Measurements from ENCODE around the gene MXRA7.
"Not testable (repeated sequence)": the region's sequence is repeated elsewhere in the genome, so short reads cannot be mapped to it uniquely, and the experiment has no call there.

The MXRA7 gene

DNA sequence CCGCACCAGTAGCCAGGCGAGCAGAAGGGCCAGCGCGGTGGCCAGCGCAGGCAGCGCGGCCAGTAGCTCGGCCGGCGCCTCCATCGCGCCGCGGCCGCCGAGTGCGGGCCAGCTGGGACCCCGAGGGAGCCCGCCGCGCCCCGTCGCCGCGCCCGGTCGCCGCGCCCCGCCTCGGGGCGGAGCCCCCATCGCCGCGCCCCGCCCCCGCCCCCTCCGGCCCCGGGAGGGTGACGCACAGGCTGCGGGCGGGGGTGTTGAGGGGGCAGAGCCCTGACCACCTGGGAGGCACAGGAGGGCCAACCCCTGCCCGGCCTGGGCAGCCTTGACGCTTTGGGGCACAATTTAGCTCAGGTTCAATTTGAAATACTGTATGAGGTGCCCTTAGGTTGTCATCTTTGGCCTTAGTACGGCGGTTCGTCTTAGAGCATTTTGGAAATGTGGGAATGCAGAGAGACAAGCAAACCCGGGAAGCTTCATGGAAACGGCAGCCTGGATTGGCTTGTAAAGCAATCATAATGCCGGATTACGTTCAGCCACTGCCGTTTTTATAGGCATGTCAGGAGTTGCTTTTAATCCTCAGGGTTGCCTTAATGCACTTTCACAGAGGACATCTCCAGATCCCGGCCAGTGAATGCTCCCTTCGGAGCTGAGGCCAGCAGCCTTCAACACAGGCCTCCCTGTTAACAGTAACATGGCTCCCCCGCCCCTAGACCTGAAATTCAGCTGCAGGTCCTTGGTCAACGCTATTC is at the start of gene MXRA7:
Gene MXRA7, minus strand, starts transcription at position 103 of the 749 bp plus-strand sequence. Its CDS starts 19 bp downstream, at position 84.
- DNase-seq = peak; percentile 83

DNA sequence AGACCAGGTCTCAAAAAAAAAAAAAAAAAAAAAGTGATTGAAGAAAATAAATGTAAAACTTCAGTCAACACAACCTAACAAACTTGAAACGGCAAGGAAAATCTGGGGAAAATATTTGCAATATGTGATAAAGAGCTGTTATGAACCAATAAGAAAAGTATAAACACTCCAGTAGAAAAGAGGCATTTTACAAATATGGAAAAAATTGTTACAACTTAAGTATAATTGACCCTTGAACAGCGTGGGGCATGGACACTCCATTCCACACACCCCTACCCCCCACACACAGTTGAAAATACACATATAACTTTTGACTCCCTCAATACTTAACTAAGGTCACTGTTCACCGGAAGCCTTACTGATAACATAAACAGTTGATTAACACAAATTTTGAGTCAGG is 47.8 kb upstream of the MXRA7 start:
- no peak for DNase-seq

DNA sequence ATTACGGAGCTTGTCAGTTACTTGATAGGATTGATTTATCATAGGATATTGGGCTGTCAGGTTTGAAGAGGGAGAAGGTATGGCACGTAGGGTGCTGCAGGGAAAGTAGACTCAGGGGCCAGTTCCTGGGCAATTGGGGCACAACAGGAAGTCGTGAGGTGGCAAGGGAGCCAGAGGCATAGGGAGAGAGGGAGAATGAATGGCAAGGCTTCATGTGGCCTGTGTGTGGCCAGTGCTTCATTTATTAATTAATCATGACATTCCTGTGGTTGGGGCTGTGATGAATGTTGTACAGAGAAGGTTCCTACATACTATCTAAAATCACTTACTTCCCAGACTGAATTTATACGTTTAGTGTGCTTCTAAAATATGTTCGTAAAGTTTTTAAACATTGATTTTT is 46.5 kb upstream of the MXRA7 start:
- no peak for DNase-seq

DNA sequence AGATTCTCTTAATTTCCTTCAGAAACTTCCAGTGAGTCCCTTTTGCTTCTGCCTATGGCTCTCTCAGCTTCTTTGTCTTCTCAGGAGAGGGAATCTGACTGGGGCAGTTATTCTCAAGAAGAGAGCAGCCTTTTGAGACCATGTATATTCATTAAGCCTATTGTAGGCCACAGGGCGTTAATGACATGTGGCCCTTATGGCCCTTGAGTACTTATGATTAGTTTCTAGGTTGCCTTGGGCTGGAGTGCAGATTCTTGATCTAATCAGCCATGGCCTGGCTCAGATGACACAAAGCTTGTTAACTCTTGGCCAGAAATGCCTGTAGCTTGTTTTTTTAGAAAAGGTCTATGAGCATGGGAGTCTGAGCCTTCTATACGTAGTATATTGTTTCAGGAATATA is 44.5 kb upstream of the MXRA7 start:
- DNase-seq = no peak

- no peak for DNase-seq
Observed at GRCh38 chr17:76753061-76753961, 42.5 kb upstream of the MXRA7 start.

- no peak for DNase-seq
Observed at GRCh38 chr17:76752006-76752405, 41.2 kb upstream of the MXRA7 start.

DNA sequence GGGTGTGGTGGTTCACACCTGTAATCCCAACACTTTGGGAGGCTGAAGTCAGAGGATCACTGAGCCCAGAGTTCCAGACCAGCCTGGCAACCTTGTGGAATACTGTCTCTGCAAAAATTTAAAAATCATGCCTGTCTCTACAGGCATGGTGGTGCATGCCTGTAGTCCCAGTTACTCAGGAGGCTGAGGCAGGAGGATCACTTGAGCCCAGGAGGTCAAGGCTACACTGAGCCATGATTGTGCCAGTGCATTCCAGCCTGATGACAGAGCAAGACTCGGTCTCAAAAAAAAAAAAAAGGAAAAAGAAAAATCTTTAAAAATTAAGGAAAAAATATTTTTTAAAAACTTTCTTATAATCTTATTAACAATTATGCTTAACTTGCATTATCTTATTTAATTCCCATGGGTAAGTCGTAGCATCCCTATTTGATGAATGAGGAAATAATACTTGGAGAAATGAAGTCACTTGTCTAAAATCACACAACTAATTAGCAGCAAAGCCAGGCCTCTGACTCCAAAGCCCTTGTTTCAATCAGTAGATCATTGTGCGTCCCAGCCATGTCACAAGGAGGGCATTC is 40.7 kb upstream of the MXRA7 start:
- DNase-seq = no peak

DNA sequence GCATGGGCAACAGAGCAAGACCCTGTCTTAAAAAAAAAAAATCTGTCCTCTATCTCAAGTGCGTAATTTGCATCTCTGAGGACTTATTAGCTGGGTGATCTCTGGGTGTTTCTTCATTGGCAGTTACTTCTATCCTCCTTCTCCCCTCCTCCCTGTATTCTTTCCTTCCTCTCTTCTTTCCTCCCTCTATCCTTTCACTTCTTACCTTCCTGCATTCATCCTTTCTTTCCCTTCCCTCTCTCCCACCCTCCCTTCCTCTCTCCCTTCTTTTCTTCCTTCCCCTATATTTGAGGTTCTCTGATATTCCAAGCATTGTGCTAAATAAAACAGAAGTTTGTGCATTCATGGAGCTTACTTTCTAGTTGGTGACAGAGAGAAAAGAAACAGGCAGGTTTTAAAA is 37.9 kb upstream of the MXRA7 start:
- DNase-seq = no peak

GRCh38 chr17:76747716-76748363 is 37.1 kb upstream of the MXRA7 start:
- DNase-seq = no peak

DNA sequence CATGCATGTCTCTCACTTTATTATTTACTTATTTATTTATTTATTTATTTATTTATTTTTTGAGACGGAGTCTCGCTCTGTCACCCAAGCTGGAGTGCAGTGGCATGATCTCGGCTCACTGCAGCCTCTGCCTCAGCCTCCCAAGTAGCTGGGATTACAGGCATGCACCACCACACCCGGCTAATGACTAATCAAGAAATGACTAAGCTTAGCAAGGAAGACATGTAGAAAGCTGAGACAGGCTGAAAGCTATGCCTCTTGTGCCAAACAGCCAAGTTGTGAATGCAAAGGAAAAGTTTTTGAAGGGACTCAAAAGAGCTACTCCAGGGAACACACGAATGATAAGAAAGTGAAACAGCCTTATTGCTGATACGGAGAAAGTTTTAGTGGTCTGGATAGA is 35.0 kb upstream of the MXRA7 start:
- not testable (repeated sequence) for DNase-seq

DNA sequence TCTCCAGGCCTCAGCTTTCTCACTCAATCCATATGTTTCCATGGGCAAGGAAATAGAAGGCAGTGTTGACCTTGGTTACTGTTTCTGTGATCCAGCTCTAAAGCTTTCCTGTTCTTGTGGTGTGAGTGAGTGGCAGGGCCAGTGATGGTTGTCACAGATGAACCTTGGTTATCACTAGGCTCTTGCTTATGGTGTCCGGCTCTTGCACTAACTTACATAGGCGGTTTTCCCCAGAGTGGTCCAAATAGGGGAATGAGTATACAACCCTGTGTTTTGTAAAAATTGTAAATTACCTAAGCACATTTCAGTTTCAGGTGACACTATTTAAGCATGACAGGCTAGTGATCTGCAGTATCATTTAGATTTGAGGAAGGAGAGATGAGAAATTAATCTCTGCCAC is 34.0 kb upstream of the MXRA7 start:
- DNase-seq = no peak

DNA sequence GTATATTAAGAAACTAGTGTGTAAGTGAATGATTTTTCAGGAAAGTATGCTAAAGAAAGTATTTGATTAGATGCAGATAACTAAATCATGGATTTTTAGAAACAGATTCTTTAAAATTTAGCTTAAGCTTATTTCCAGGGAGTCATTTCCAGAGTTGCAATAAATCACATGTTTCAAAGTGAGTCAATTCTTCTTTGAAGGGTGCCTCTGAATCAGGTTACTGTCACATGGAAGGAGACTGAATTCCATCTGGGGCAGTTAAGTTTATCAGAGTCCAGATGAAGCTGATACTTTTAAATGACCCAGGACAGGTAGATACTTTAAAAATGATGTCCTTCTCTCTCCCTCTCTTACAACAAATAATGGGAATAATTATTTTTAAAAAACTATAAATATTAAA is 32.2 kb upstream of the MXRA7 start:
- DNase-seq = no peak

DNA sequence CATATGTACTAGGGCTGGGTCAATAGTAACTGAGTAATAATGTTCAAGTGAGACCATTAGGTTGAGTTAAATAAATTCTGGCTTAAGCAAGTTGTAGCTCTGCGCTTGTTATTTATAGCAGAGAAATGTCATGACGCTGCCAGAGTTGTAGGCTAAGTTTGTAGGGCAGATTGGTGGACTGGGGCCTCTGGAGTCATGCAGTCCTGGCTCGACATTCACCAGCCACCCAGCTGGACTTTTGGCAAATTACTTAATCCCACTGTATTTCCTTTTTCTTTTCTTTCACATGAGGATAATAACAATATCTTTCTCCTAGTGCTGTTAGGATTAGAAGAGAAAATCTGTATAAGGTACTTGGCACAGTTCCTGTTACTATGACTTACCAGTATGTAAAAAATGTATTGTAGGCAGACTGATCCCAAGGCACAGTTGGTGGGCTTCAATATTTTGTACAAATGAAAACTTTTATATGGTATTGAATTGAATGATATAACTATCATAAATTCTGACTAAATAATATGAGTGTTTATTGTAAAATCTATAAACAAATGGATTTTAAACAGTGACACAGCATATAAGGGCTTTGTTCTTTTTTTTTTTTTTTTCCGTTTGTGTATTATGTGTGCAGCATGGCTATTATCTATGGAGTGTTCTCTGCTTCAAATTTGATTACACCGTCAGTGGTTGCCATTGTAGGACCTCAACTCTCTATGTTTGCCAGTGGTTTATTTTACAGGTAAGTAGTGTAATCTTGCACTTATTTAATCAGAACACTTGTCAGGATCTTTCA is 29.8 kb upstream of the MXRA7 start:
- peak; percentile 41 for DNase-seq

DNA sequence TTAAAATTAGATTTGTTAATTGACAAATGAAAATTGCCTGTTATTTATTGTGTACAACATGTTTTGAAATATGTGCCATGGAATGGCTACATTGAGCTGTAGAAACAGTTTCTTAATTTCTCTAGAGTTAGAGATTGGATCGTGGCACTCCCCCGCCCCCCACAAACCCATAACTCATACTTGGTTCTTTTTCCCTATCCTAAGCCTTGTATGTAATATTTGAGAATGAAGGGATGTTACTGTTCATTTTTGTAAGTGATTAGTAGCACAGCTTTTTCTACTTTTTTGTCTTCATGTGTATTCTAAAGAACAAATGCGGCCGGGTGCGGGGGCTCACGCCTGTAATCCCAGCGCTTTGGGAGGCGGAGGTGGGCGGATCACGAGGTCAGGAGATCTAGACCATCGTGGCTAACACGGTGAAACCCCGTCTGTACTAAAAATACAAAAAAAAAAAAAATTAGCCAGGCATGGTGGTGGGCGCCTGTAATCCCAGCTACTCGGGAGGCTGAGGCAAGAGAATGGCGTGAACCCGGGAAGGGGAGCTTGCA is 28.9 kb upstream of the MXRA7 start:
- not testable (repeated sequence) for DNase-seq

DNA sequence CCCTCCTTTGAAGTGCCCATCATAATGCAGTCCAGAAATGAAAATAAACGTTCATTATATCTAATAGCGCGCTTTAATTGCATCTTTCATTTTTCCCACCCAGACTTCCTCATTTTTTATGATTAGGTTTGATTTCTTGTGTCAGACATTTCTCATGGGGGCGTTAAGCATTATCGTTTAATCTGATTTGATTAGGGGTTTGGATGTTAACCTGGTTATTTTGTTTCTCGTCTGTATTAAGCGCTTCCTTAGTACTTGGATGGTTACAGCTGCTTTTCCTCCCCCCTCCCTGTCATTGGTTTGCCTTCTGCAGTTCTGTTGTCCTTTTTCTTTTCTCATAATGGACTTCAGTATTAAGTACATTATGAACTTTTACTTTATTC is 27.7 kb upstream of the MXRA7 start:
- DNase-seq = no peak

- peak; percentile 97 for DNase-seq
Observed at GRCh38 chr17:76737676-76738467, 27.1 kb upstream of the MXRA7 start, which contains the start of gene MFSD11. TSS of gene MFSD11 (plus strand) at chr17:76738119. CDS start at chr17:76738353, 234 bp downstream.

- DNase-seq = peak; percentile 99
Observed at GRCh38 chr17:76737082-76737675, 26.4 kb upstream of the MXRA7 start, which contains the start of gene SRSF2. TSS of gene SRSF2 (minus strand) at chr17:76737331. CDS start at chr17:76737160, 171 bp downstream.

- DNase-seq = peak; percentile 86
Observed at GRCh38 chr17:76736349-76737081, 25.8 kb upstream of the MXRA7 start.

GRCh38 chr17:76735586-76736348 is 25.0 kb upstream of the MXRA7 start:
- no peak for DNase-seq
